Activated naive CD4-positive, alpha-beta T cell treated with anti-CD3 and anti-CD28 coated beads, Interleukin-2, amount 50 U/mL, for 72 hours (primary cell): ENCODE data around the gene ZBTB45. TPM values are rescaled to one million over a fixed set of nuclear protein-coding genes. Genes with fewer than 3 reads are reported as not detected.
"Not testable (repeated sequence)": the region's sequence is repeated elsewhere in the genome, so short reads cannot be mapped to it uniquely, and the experiment has no call there.

Experiments used
- ATAC-seq, 2 donors: fragments of 150-1000 bp; cut with Tn5 transposase; 2 replicates each; pipeline ENCODE4 v1.10.0; 2021; ENCODE audit warnings: mild to moderate bottlenecking in 2 of 2, moderate library complexity in 2 of 2
- DNase-seq, 2 donors: peaks; one replicate each; pipeline ENCODE4 v3.0.0; 2021 to 2022; ENCODE audit warnings: low spot score in 2 of 2
- H3K27ac Mint-ChIP-seq, 2 donors: one replicate each; pipeline ENCODE4 v1.8.0; 2022; ENCODE audit warnings: mild to moderate bottlenecking in 2 of 2, mixed read lengths in 2 of 2
- H3K36me3 Mint-ChIP-seq, 2 donors: one replicate each; pipeline ENCODE4 v1.8.0; 2022; ENCODE audit warnings: mixed read lengths in 2 of 2
- H3K9me3 Mint-ChIP-seq, 2 donors: one replicate each; pipeline ENCODE4 v1.8.0; 2022; ENCODE audit warnings: mixed read lengths in 2 of 2
- total RNA-seq, 2 donors: library from RNA; stranded (reverse); gene quantifications; one replicate each; pipeline ENCODE4 v1.2.3, GENCODE V29; 2022

Gene ZBTB45
- total RNA-seq, 2 donors from 2014 or later = 7.9 to 12.2 TPM

- Mint-ChIP-seq H3K27ac (peak overlapping the region in 1 of 2 donors; percentile 92), H3K9me3 (peaks cover 14% of the 10 kb centered on the region in 2 donors), H3K36me3 (peaks cover 5 to 13% of the 10 kb centered on the region in 2 donors)
- DNase-seq (no peak), ATAC-seq (no peak)
Observed at GRCh38 chr19:58500242-58500641, 19.4 kb downstream of the ZBTB45 start.

GRCh38 chr19:58499021-58499927 lies 20.3 kb downstream of the ZBTB45 start:
- Mint-ChIP-seq H3K9me3 (peaks cover 14% of the 10 kb centered on the region in 2 donors), H3K36me3 (peaks cover 5 to 13% of the 10 kb centered on the region in 2 donors), H3K27ac (peak overlapping the region; percentile 92)
- DNase-seq (peak; percentile 97 to 99), ATAC-seq (peak; percentile 99)

GRCh38 chr19:58498316-58499020 lies 21.1 kb downstream of the ZBTB45 start:
- peaks cover 5 to 13% of the 10 kb centered on the region in 2 donors for H3K36me3 Mint-ChIP-seq
- peaks cover 14% of the 10 kb centered on the region in 2 donors for H3K9me3 Mint-ChIP-seq
- ATAC-seq (no peak), DNase-seq (no peak)
- peak overlapping the region; percentile 92 for H3K27ac Mint-ChIP-seq

GRCh38 chr19:58497634-58498170 lies 21.9 kb downstream of the ZBTB45 start:
- peaks cover 14% of the 10 kb centered on the region in 2 donors for H3K9me3 Mint-ChIP-seq
- H3K36me3 Mint-ChIP-seq = peaks cover 5 to 13% of the 10 kb centered on the region in 2 donors
- ATAC-seq = no peak
- H3K27ac Mint-ChIP-seq = no peak overlapping the region
- DNase-seq = no peak

- Mint-ChIP-seq H3K36me3 (no peaks in the 10 kb centered on the region), H3K9me3 (no peaks in the 10 kb centered on the region), H3K27ac (no peak overlapping the region)
- DNase-seq (no peak), ATAC-seq (no peak)
Observed at GRCh38 chr19:58492265-58492664, 27.3 kb downstream of the ZBTB45 start.

- Mint-ChIP-seq H3K27ac (peak overlapping the region in 1 of 2 donors; percentile 87), H3K36me3 (no peaks in the 10 kb centered on the region), H3K9me3 (no peaks in the 10 kb centered on the region)
- DNase-seq = no peak
- no peak for ATAC-seq
Observed at GRCh38 chr19:58491393-58491792, 28.2 kb downstream of the ZBTB45 start.

GRCh38 chr19:58484349-58484748 lies 35.3 kb downstream of the ZBTB45 start:
- not testable (repeated sequence) for DNase-seq, H3K27ac Mint-ChIP-seq, H3K9me3 Mint-ChIP-seq, ATAC-seq, H3K36me3 Mint-ChIP-seq

GRCh38 chr19:58483776-58484175 lies 35.8 kb downstream of the ZBTB45 start:
- ATAC-seq (no peak), DNase-seq (no peak)
- H3K9me3 Mint-ChIP-seq = no peaks in the 10 kb centered on the region
- H3K27ac Mint-ChIP-seq = no peak overlapping the region
- H3K36me3 Mint-ChIP-seq = no peaks in the 10 kb centered on the region

GRCh38 chr19:58482372-58482771 lies 37.2 kb downstream of the ZBTB45 start:
- no peak for ATAC-seq
- no peak for DNase-seq

GRCh38 chr19:58480831-58481230 lies 38.8 kb downstream of the ZBTB45 start:
- ATAC-seq = no peak

More at GRCh38 chr19:58482372-58482771, 37.2 kb downstream of the ZBTB45 start:
- no peaks in the 10 kb centered on the region for H3K9me3 Mint-ChIP-seq
- no peaks in the 10 kb centered on the region for H3K36me3 Mint-ChIP-seq
- H3K27ac Mint-ChIP-seq = peak overlapping the region; percentile 5 to 88

GRCh38 chr19:58480481-58480830 lies 39.2 kb downstream of the ZBTB45 start:
- no peak for DNase-seq
- H3K27ac Mint-ChIP-seq = no peak overlapping the region
- no peaks in the 10 kb centered on the region for H3K9me3 Mint-ChIP-seq
- no peaks in the 10 kb centered on the region for H3K36me3 Mint-ChIP-seq
- no peak for ATAC-seq

More at GRCh38 chr19:58480831-58481230, 38.8 kb downstream of the ZBTB45 start:
- H3K27ac Mint-ChIP-seq = no peak overlapping the region
- no peaks in the 10 kb centered on the region for H3K9me3 Mint-ChIP-seq
- no peaks in the 10 kb centered on the region for H3K36me3 Mint-ChIP-seq
- no peak for DNase-seq

- Mint-ChIP-seq H3K27ac (no peak overlapping the region), H3K36me3 (no peaks in the 10 kb centered on the region), H3K9me3 (no peaks in the 10 kb centered on the region)
- DNase-seq (no peak), ATAC-seq (no peak)
Observed at GRCh38 chr19:58479736-58480480, 39.7 kb downstream of the ZBTB45 start.

GRCh38 chr19:58479303-58479702 lies 40.3 kb downstream of the ZBTB45 start:
- no peak for ATAC-seq
- DNase-seq = no peak
- no peaks in the 10 kb centered on the region for H3K9me3 Mint-ChIP-seq
- peak overlapping the region; percentile 6 to 77 for H3K27ac Mint-ChIP-seq
- no peaks in the 10 kb centered on the region for H3K36me3 Mint-ChIP-seq

GRCh38 chr19:58477871-58478270 lies 41.7 kb downstream of the ZBTB45 start:
- Mint-ChIP-seq H3K36me3 (no peaks in the 10 kb centered on the region), H3K27ac (peak overlapping the region; percentile 77 to 93), H3K9me3 (no peaks in the 10 kb centered on the region)
- ATAC-seq = no peak
- no peak for DNase-seq

- ATAC-seq (no peak), DNase-seq (no peak)
- Mint-ChIP-seq H3K36me3 (no peaks in the 10 kb centered on the region), H3K9me3 (no peaks in the 10 kb centered on the region), H3K27ac (peak overlapping the region; percentile 77 to 93)
Observed at GRCh38 chr19:58477130-58477529, 42.5 kb downstream of the ZBTB45 start.

GRCh38 chr19:58476498-58477015 lies 43.1 kb downstream of the ZBTB45 start:
- ATAC-seq (no peak), DNase-seq (no peak)
- no peaks in the 10 kb centered on the region for H3K9me3 Mint-ChIP-seq
- H3K27ac Mint-ChIP-seq = peak overlapping the region; percentile 77 to 93
- H3K36me3 Mint-ChIP-seq = no peaks in the 10 kb centered on the region
